Measurements from ENCODE around the gene RPUSD4.

DNA sequence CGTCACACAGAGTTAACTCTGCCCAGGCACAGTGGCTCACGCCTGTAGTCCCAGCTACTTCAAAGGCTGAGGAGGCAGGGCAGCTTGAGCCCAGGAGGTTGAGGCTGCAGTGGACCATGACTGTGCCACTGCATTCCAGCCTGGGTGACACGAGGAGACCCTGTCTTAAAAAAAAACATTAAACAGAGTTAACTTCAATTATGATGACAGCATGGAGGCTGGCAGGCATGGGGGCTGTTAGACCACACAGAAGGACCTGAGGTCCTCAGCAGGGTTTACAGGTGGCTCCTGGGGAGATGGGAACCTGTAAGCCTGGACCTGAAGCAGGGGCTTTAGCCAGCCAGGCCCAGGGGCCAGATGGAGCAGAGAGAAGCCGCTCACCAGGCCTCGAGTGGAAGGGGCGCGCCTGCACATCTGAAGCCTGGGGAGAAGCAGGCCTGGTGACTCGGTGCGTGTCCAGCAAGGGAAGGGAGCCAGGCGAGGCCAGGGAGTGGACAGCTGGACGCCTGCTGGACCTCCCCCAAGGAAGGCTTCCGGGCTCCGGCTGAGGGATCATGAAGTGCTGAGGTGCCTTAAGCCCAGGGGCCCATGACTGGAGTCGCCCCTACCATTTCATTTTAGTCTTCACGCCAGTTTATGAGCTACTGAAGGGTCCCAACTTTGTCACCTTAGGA, 25.3 kb downstream of the RPUSD4 start:
- TF ChIP-seq, protein P1, sequence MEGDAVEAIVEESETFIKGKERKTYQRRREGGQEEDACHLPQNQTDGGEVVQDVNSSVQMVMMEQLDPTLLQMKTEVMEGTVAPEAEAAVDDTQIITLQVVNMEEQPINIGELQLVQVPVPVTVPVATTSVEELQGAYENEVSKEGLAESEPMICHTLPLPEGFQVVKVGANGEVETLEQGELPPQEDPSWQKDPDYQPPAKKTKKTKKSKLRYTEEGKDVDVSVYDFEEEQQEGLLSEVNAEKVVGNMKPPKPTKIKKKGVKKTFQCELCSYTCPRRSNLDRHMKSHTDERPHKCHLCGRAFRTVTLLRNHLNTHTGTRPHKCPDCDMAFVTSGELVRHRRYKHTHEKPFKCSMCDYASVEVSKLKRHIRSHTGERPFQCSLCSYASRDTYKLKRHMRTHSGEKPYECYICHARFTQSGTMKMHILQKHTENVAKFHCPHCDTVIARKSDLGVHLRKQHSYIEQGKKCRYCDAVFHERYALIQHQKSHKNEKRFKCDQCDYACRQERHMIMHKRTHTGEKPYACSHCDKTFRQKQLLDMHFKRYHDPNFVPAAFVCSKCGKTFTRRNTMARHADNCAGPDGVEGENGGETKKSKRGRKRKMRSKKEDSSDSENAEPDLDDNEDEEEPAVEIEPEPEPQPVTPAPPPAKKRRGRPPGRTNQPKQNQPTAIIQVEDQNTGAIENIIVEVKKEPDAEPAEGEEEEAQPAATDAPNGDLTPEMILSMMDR (conservative IDR thresholded peaks at IDR 0.05; ENCODE audit: low read depth, low read length) = no peak
- TF ChIP-seq EZH2phosphoT487 (IDR thresholded peaks at IDR 0.05; ENCODE audit: borderline replicate concordance, low read length) = no peak

Measured in PC-3 (cell line).